Measurements from ENCODE around the gene MED12L. TPM values are rescaled to one million over a fixed set of nuclear protein-coding genes. Genes with fewer than 3 reads are reported as not detected.

MED12L gene
- total and polyA plus RNA-seq, 2 donors (not counting 1 experiment from before 2014, with no cell fraction given) = 0.94 to 4.3 TPM

DNA sequence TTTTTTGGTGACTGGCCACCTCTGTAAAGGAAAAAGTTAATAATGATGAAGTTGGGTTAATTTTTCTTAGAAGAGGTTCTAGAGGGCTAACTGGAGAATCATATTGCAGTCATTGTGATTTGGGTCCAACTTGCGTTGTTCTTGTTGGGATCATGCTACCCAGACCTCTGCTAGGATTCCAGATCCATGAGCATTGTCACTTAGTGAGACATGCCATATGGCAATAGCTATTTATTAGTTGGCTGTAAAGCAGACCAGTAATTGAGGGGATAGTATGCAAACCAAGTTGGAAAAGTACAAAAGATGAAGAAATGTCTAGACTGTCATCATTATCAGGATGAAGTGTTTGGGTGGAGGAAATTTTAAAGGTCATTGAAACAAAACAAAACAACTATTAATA, 329.8 kb downstream of the MED12L start:
- no peak overlapping the region for H3K4me3 ChIP-seq (replicated peaks in 1 of 4; ENCODE audit: control extremely low read depth in 1 of 4, insufficient read depth in 1 of 4, low read depth in 3 of 4, low read length in 4 of 4)
- H4K20me1 ChIP-seq (ENCODE audit: control insufficient read depth, extremely low read depth, insufficient read depth, low read length) = no peaks in the 10 kb centered on the region
- H3K4me2 ChIP-seq (ENCODE audit: extremely low read depth, insufficient read depth, low read length) = no peak overlapping the region
- no peak overlapping the region for H3K9ac ChIP-seq (ENCODE audit: insufficient read depth, low read length)
- no peak overlapping the region for H3K27ac ChIP-seq (ENCODE audit: insufficient read depth, low read length)
- H3K27me3 ChIP-seq (ENCODE audit: control insufficient read depth, insufficient read depth, low read length) = no peaks in the 10 kb centered on the region
- H3K9me3 ChIP-seq (ENCODE audit: control insufficient read depth, insufficient read depth, low read depth, low read length) = no peaks in the 10 kb centered on the region
- TF ChIP-seq, protein P1, sequence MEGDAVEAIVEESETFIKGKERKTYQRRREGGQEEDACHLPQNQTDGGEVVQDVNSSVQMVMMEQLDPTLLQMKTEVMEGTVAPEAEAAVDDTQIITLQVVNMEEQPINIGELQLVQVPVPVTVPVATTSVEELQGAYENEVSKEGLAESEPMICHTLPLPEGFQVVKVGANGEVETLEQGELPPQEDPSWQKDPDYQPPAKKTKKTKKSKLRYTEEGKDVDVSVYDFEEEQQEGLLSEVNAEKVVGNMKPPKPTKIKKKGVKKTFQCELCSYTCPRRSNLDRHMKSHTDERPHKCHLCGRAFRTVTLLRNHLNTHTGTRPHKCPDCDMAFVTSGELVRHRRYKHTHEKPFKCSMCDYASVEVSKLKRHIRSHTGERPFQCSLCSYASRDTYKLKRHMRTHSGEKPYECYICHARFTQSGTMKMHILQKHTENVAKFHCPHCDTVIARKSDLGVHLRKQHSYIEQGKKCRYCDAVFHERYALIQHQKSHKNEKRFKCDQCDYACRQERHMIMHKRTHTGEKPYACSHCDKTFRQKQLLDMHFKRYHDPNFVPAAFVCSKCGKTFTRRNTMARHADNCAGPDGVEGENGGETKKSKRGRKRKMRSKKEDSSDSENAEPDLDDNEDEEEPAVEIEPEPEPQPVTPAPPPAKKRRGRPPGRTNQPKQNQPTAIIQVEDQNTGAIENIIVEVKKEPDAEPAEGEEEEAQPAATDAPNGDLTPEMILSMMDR (conservative IDR thresholded peaks at IDR 0.05 in 1 of 2, IDR thresholded peaks at IDR 0.05 in 1 of 2; ENCODE audit: low read depth in 1 of 2, low read length in 2 of 2) = no peak
- TF ChIP-seq EZH2 (IDR thresholded peaks at IDR 0.05; ENCODE audit: low read length, missing control alignments) = no peak
- no peaks in the 10 kb centered on the region for H3K36me3 ChIP-seq (ENCODE audit: control insufficient read depth, insufficient read depth, low read length)
- peaks cover 12% of the 10 kb centered on the region for H3K4me1 ChIP-seq (ENCODE audit: control insufficient read depth, extremely low read depth, insufficient read depth, low read length)
- DNase-seq (ENCODE audit: low read depth in 2 of 2) = no peak
- no peak overlapping the region for H2AFZ ChIP-seq (ENCODE audit: low read length)
- no peaks in the 10 kb centered on the region for H3K79me2 ChIP-seq (ENCODE audit: control insufficient read depth, insufficient read depth, low read length)

DNA sequence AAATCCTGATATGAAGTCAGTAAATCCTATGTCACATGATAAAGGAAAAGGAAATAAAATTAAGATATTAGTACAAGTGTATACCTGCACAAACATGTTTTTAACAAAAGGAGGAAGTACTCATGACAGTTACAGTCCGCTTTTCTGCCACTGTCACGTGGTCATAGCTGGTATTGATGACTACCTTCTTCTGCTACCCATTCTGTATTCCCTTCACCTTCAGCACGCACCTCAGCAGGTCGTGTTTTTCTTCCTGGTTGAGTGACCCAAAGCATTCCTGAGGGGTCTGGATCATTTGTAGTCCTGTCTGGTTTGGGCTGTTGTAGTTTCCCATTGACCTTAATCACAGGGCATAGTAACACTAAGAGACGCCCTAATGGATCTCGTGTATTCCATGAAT, 334.3 kb downstream of the MED12L start:
- H3K36me3 ChIP-seq (ENCODE audit: control insufficient read depth, insufficient read depth, low read length) = no peaks in the 10 kb centered on the region
- no peak for DNase-seq (ENCODE audit: low read depth in 2 of 2)
- H3K27me3 ChIP-seq (ENCODE audit: control insufficient read depth, insufficient read depth, low read length) = no peaks in the 10 kb centered on the region
- no peak overlapping the region for H3K9ac ChIP-seq (ENCODE audit: insufficient read depth, low read length)
- H3K79me2 ChIP-seq (ENCODE audit: control insufficient read depth, insufficient read depth, low read length) = no peaks in the 10 kb centered on the region
- H3K9me3 ChIP-seq (ENCODE audit: control insufficient read depth, insufficient read depth, low read depth, low read length) = no peaks in the 10 kb centered on the region
- no peaks in the 10 kb centered on the region for H4K20me1 ChIP-seq (ENCODE audit: control insufficient read depth, extremely low read depth, insufficient read depth, low read length)
- no peak overlapping the region for H3K4me3 ChIP-seq (replicated peaks in 1 of 4; ENCODE audit: control extremely low read depth in 1 of 4, insufficient read depth in 1 of 4, low read depth in 3 of 4, low read length in 4 of 4)
- H3K4me1 ChIP-seq (ENCODE audit: control insufficient read depth, extremely low read depth, insufficient read depth, low read length) = no peaks in the 10 kb centered on the region
- TF ChIP-seq, protein P1 (conservative IDR thresholded peaks at IDR 0.05 in 1 of 2, IDR thresholded peaks at IDR 0.05 in 1 of 2; ENCODE audit: low read depth in 1 of 2, low read length in 2 of 2) = no peak
- no peak for TF ChIP-seq EZH2 (IDR thresholded peaks at IDR 0.05; ENCODE audit: low read length, missing control alignments)
- no peak overlapping the region for H3K27ac ChIP-seq (ENCODE audit: insufficient read depth, low read length)
- no peak overlapping the region for H2AFZ ChIP-seq (ENCODE audit: low read length)
- H3K4me2 ChIP-seq (ENCODE audit: extremely low read depth, insufficient read depth, low read length) = no peak overlapping the region

DNA sequence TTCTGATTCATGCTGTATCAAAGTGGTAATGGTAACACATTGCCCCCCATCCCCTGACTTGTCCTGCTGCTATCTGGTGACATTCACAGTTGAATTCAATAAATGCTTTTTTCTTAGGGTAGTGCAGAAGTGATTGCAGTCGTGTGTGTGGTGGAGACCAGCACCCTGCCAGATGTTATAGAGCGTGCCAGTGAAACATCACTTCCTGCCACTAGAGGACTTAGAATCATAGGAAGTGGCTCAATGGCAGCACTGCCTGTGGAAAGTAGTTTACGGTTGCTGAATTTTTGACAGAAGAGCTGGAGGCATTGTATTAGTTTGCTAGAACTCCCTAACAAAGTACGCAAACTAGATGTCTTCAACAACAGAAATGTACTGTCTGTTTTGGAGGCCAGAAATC, 336.5 kb downstream of the MED12L start:
- no peak overlapping the region for H2AFZ ChIP-seq (ENCODE audit: low read length)
- no peak overlapping the region for H3K9ac ChIP-seq (ENCODE audit: insufficient read depth, low read length)
- no peak overlapping the region for H3K27ac ChIP-seq (ENCODE audit: insufficient read depth, low read length)
- no peaks in the 10 kb centered on the region for H4K20me1 ChIP-seq (ENCODE audit: control insufficient read depth, extremely low read depth, insufficient read depth, low read length)
- no peaks in the 10 kb centered on the region for H3K27me3 ChIP-seq (ENCODE audit: control insufficient read depth, insufficient read depth, low read length)
- no peaks in the 10 kb centered on the region for H3K79me2 ChIP-seq (ENCODE audit: control insufficient read depth, insufficient read depth, low read length)
- no peaks in the 10 kb centered on the region for H3K36me3 ChIP-seq (ENCODE audit: control insufficient read depth, insufficient read depth, low read length)
- DNase-seq (ENCODE audit: low read depth in 2 of 2) = no peak
- H3K4me2 ChIP-seq (ENCODE audit: extremely low read depth, insufficient read depth, low read length) = no peak overlapping the region
- peaks cover 5% of the 10 kb centered on the region for H3K4me1 ChIP-seq (ENCODE audit: control insufficient read depth, extremely low read depth, insufficient read depth, low read length)
- TF ChIP-seq, protein P1 (conservative IDR thresholded peaks at IDR 0.05 in 1 of 2, IDR thresholded peaks at IDR 0.05 in 1 of 2; ENCODE audit: low read depth in 1 of 2, low read length in 2 of 2) = no peak
- no peak for TF ChIP-seq EZH2 (IDR thresholded peaks at IDR 0.05; ENCODE audit: low read length, missing control alignments)
- no peak overlapping the region for H3K4me3 ChIP-seq (replicated peaks in 1 of 4; ENCODE audit: control extremely low read depth in 1 of 4, insufficient read depth in 1 of 4, low read depth in 3 of 4, low read length in 4 of 4)
- H3K9me3 ChIP-seq (ENCODE audit: control insufficient read depth, insufficient read depth, low read depth, low read length) = no peaks in the 10 kb centered on the region

Data from fibroblast of lung (primary cell).